ENCODE measurements around the gene CCNY.

CCNY gene

DNA sequence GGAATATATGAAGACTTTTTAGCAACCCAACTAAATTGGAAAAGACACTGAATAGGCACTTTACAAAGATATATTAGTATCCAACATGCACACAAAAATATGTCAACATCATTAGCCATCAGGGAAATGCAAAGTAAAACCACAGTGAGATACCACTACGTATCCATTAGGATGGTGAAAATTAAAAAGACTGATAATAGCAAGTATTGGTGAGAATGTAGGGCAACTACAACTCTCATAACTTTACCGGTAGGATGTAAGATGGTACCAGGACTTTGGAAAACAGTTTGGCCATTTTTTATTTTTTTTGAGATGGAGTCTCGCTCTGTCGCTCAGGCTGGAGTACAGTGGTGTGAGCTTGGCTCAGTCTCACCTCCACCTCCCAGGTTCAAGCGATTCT, 13.7 kb upstream of the CCNY start:
- Mint-ChIP-seq H3K36me3 (peaks cover 26% of the 10 kb centered on the region), H3K4me3 (no peak overlapping the region), H3K4me1 (peaks cover 6% of the 10 kb centered on the region), H3K9me3 (peaks cover 2% of the 10 kb centered on the region), H3K27me3 (no peaks in the 10 kb centered on the region), H3K27ac (no peak overlapping the region)
- no peak for ATAC-seq (ENCODE audit: low read depth)
- no peak for DNase-seq (ENCODE audit: low spot score in 2 of 2)

DNA sequence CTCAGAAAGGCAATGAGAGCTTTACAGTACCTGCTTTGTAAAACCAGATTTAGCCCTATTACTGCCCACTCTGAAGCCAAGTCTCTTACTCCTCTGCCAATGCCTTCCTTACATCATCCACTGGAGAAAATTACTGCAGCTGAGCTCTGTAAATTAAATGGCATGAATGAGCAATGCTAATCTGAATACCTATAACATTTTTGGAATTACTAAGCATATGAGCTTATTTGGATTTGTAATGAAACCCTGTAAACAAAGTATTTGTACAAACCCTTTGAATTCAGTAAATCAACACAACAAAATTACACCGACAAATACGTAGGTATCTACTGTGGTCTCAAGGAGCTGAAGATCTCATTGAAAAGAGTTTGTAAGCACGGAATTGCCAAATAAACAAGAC, 12.1 kb upstream of the CCNY start:
- peaks cover 2% of the 10 kb centered on the region for H3K9me3 Mint-ChIP-seq
- no peak overlapping the region for H3K27ac Mint-ChIP-seq
- peaks cover 7% of the 10 kb centered on the region for H3K4me1 Mint-ChIP-seq
- no peak for DNase-seq (ENCODE audit: low spot score in 2 of 2)
- H3K36me3 Mint-ChIP-seq = peaks cover 26% of the 10 kb centered on the region
- ATAC-seq (ENCODE audit: low read depth) = no peak
- H3K4me3 Mint-ChIP-seq = no peak overlapping the region
- H3K27me3 Mint-ChIP-seq = no peaks in the 10 kb centered on the region

DNA sequence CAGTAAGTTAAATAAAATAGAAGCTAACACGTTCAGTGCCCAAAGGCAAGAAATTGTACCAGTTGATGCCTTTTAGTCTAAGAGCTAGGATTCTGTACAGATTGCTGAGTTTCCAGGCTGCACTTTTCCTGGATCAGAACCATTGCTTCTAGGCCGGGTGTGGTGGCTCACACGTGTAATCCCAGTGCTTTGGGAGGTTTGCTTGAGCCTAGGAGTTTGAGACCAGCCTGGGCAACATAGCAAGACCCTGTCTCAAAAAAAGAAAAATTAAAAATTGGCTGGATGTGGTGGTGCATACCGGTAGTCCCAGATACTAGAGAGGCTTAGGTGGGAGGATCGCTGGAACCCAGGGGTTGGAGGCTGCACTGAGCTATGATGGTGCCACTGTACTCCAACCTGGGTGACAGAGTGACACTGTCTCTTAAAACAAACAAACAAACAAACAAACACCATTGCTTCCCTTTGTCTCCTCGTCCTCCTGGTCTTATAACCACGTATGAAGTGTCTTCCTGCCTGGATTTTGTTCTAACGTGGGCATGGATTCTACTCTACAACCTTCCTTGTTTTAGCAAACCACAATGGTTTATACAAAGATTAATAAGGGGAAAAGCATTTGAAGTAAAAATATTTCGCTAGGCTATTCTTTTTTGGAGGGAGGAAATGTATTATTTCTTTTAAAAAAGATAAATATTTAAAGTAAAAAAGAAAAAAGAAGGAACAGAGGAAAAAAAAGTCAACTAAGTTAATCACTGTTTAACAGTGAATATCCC, 9.7 kb upstream of the CCNY start:
- DNase-seq (ENCODE audit: low spot score in 2 of 2) (no peak), ATAC-seq (ENCODE audit: low read depth) (no peak)
- H3K27ac Mint-ChIP-seq = no peak overlapping the region
- peaks cover 2% of the 10 kb centered on the region for H3K9me3 Mint-ChIP-seq
- no peak overlapping the region for H3K4me3 Mint-ChIP-seq
- no peaks in the 10 kb centered on the region for H3K27me3 Mint-ChIP-seq
- peaks cover 8% of the 10 kb centered on the region for H3K4me1 Mint-ChIP-seq
- peaks cover 21% of the 10 kb centered on the region for H3K36me3 Mint-ChIP-seq

DNA sequence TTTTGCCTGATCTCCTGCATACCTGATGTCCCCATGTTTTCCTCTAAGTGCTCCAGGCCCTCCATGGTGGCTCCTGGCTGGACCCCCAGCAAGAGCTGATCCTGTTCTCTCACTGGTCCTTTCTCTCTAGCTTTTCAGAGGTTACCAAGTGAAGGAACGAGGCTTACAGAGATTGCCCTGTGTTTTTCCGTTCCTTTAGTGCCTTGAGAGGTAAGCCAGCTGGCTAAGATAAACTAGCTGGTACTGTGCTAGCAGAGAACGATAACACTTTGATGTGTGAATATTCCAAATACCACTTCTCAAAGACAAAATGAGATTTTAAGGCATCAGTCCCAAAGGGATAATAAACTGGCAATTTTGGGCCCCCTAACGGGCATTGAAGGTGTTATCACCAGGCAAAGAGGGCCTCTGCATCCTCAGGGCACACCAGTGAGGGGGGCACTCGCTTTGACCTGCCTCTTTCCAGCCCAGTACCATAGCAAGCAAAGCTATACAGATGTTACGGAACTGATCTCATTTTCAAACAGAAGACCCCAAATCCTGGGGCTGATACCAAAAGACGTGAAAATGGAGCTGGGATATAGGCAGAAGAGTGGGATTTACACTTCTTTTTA, 8.4 kb upstream of the CCNY start:
- ATAC-seq (ENCODE audit: low read depth) = no peak
- DNase-seq (ENCODE audit: low spot score in 2 of 2) = no peak
- Mint-ChIP-seq H3K27me3 (no peaks in the 10 kb centered on the region), H3K36me3 (peaks cover 13% of the 10 kb centered on the region), H3K27ac (no peak overlapping the region), H3K9me3 (no peaks in the 10 kb centered on the region), H3K4me3 (no peak overlapping the region), H3K4me1 (peaks cover 9% of the 10 kb centered on the region)

DNA sequence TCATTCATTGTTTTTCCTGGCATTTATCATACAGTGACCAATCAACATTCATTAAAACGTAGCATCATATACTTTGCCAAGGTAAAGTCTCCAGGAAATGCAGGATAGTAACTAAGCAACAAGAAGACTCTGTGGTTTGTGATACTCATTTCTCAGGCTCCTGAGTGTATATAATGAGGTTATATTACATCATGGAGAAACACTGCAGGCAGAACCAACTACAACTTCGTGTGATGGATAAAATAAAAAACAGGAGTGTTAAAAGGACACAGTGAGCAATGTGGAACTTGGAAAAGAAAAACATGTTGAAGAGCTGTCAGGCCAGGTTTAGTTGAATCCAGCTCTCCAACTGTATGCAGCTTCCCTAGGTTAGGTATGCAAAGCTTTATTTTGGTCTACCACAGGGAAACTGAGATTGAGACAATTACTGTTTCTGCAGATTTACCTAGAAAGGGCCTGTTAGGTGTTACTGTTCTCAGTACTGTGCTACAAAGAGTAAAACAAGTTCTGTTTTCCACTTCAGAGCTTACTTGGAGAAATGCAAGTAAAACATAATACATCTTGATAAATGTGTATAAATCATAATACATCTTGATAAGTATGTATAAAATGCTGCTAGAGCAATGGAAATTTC, 7.8 kb upstream of the CCNY start:
- Mint-ChIP-seq H3K27me3 (no peaks in the 10 kb centered on the region), H3K4me3 (no peak overlapping the region), H3K4me1 (peaks cover 12% of the 10 kb centered on the region), H3K36me3 (peaks cover 11% of the 10 kb centered on the region), H3K27ac (no peak overlapping the region), H3K9me3 (no peaks in the 10 kb centered on the region)
- ATAC-seq (ENCODE audit: low read depth) (no peak), DNase-seq (ENCODE audit: low spot score in 2 of 2) (no peak)

DNA sequence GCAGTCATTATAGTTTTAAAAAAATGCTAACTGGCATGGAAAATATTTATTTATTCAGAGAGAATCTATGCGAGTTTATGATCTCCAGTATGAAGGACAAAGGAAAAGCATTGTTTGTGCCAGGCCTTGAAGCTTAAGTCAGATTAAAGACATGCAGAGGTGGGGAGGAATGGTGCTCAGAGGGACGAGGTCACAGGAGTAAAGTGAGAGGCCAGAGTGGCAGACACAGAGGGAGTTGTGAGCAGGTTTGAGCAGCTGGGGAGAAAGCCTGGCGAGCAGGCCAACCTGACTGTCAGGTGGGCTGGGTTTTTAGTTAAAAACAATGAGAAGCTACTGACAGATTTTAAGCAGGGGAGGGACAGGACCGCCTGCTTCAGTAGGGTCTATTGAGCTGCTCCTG, 6.8 kb upstream of the CCNY start:
- DNase-seq (ENCODE audit: low spot score in 2 of 2) (no peak), ATAC-seq (ENCODE audit: low read depth) (no peak)
- Mint-ChIP-seq H3K27me3 (no peaks in the 10 kb centered on the region), H3K36me3 (peaks cover 6% of the 10 kb centered on the region), H3K27ac (no peak overlapping the region), H3K4me1 (peaks cover 18% of the 10 kb centered on the region), H3K9me3 (no peaks in the 10 kb centered on the region), H3K4me3 (no peak overlapping the region)

DNA sequence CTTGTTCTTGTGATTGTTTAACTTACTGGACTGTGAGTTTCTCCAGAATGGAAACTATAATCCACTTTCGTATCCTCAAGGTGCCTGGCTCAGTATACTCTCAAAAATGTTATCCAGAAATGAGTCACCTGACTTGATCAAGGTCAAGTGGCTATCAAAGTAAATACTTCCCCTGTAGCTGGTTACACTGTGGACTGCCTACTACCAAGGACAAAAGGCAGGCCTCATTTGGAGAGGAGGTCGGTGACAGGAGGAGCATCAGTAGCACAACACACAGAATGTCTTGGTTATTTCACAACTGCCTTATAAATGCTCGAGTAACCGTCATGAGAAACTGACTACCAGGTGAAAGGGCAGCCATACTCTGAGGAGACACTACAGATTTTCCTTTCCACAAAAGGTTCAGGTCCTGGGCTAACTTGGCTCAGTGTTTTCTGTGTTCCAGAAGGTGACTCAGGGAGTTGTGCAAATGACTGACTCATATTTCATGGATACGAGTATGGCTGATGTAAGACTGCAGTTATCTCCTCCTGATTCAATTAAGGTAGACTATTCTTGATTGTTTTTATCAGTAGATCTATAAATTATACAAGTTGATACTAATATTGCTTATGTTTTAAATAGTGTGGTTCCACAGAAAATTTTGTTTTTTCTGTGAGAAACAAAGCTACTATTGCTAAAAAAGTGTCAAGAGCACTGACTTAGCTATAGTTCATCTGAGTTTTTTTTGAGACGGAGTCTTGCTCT, 4.2 kb upstream of the CCNY start:
- H3K4me1 Mint-ChIP-seq = peaks cover 24% of the 10 kb centered on the region
- DNase-seq (ENCODE audit: low spot score in 2 of 2) (no peak), ATAC-seq (ENCODE audit: low read depth) (no peak)
- H3K27ac Mint-ChIP-seq = no peak overlapping the region
- H3K9me3 Mint-ChIP-seq = no peaks in the 10 kb centered on the region
- H3K27me3 Mint-ChIP-seq = no peaks in the 10 kb centered on the region
- H3K4me3 Mint-ChIP-seq = no peak overlapping the region
- H3K36me3 Mint-ChIP-seq = peaks cover 5% of the 10 kb centered on the region

DNA sequence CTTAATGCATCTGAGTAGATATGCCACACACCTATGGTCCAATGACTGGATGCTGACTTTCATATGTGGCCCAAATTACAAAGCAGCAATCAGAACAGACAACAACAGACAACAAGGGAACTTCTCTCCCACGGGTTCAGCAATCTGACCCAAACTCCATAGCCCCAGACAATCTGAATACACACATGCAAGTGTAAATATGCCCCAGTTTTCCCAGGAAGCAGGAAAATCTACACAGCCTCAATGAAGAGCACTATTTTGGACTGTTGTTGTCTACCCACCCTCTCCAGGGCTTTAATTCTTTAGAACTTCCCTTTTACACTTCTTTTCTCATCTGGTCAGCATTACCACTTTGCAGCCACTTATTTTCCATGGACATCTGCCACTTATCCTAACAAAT, 2.0 kb upstream of the CCNY start:
- ATAC-seq (ENCODE audit: low read depth) = no peak
- DNase-seq (ENCODE audit: low spot score in 2 of 2) = no peak
- H3K9me3 Mint-ChIP-seq = no peaks in the 10 kb centered on the region
- peaks cover 28% of the 10 kb centered on the region for H3K4me1 Mint-ChIP-seq
- H3K27ac Mint-ChIP-seq = peak overlapping the region; percentile 20
- no peaks in the 10 kb centered on the region for H3K27me3 Mint-ChIP-seq
- H3K36me3 Mint-ChIP-seq = peaks cover 5% of the 10 kb centered on the region
- peak overlapping the region; percentile 62 for H3K4me3 Mint-ChIP-seq

DNA sequence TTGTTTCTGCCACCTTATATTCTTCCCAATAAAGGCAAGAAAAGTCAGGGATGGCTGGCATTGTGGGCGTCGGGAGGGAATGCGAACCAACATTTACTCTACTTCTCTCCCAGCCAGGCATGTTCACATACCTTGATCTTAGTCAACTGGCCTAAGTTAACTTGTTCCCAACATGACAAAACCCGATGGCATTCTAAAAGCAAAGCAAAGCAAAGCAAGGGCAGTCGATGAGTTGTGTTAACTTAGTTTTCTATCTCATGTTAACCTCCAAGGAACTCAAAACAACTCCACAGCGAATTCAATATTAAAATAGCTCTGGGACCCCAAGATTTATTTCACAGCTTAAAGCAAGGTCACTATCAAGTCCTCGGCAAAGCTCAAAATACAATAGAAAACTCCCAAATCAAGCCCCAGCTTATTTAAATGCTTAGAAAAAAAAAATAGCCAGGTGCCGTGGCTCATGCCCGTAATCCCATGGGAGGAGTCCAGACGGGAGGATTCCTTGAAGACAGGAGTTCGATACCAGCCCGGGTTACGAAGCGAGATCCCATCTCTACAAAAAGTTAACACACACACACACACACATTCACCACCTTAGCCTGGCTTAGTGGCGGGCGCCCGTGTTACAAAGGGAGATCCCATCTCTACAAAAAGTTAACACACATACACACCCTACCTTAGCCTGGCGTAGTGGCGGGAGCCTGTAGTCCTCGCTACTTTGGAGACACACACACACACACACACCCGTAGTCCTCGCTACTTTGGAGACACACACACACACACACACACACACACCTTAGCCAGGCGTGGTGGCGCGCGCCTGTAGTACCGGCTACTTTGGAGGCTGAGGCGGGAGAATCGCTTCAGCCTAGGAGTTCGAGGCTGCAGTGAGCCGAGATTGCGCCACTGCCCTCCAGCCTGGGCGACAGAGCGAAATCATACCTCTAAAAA, 901 bp upstream of the CCNY start:
- peak; percentile 5 for ATAC-seq (ENCODE audit: low read depth)
- peak overlapping the region; percentile 90 for H3K27ac Mint-ChIP-seq
- no peak for DNase-seq (ENCODE audit: low spot score in 2 of 2)
- H3K36me3 Mint-ChIP-seq = peaks cover 5% of the 10 kb centered on the region
- H3K27me3 Mint-ChIP-seq = no peaks in the 10 kb centered on the region
- H3K4me1 Mint-ChIP-seq = peaks cover 32% of the 10 kb centered on the region
- no peaks in the 10 kb centered on the region for H3K9me3 Mint-ChIP-seq
- peak overlapping the region; percentile 91 for H3K4me3 Mint-ChIP-seq

DNA sequence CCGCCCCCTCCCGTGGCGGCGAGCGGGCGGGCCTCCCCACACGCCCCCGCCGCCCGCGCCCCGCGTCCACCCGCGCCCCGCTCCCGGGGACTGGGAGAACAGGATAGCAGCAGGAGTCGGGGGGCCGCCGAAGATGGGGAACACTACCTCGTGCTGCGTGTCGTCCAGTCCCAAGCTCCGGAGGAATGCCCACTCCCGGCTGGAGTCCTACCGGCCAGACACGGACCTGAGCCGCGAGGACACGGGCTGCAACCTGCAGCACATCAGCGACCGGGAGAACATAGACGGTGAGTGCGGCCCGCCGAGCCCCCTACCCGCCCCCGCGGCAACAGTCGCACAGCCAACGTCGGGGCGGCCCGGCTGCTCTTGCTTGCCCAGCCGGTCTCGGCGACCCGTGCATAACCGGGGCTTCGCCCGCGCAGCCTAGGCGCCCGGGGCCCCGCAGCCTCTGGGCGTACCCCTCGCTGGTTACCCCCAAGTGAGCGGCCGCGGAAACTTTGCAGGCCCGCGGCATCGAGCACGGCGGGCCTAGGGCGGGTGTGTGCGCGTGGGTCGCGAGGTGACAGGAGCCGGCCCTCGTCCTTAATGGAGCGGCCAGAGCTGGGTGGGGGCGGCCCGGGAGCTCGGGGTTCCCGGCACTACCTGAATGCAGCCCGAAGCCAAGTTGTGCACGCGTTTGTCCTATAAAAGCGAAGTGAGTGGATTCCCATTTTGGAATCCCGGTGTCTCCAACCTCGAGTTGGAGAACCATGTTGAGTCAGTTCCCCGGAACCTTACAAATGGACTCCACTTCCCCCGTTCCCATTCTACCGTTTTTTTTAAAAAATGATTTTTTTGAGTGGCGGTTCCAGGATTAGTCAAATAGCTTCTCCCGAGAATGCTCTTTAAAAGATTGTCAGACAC, 863 bp downstream of the CCNY start:
- ATAC-seq (ENCODE audit: low read depth) (peak; percentile 7), DNase-seq (ENCODE audit: low spot score in 2 of 2) (peak in 1 of 2 donors; percentile 39)
- Mint-ChIP-seq H3K27ac (peak overlapping the region; percentile 75), H3K4me3 (peak overlapping the region; percentile 82), H3K27me3 (no peaks in the 10 kb centered on the region), H3K4me1 (peaks cover 46% of the 10 kb centered on the region), H3K36me3 (peaks cover 5% of the 10 kb centered on the region), H3K9me3 (no peaks in the 10 kb centered on the region)

DNA sequence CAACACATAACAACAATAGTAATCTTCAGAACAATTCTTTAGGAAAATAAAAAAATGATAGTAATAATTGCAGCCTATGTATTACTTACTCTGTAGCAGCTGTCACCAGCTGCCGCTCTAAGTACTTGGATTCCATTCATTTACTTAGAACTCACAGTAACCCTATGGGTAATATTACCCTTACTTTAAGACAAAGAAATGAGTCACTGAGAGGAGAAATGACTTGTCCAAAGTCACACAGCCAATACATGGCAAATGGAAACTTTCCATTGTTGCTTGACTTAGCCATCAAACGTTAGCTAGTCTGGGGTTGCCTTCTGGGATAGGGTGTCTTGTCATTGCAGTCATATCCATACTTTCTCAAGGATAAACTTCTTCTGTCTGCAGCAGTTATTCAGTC, 3.6 kb downstream of the CCNY start:
- Mint-ChIP-seq H3K4me1 (peaks cover 39% of the 10 kb centered on the region), H3K27ac (no peak overlapping the region), H3K9me3 (no peaks in the 10 kb centered on the region), H3K27me3 (no peaks in the 10 kb centered on the region), H3K36me3 (peaks cover 2% of the 10 kb centered on the region), H3K4me3 (peak overlapping the region; percentile 17)
- DNase-seq (ENCODE audit: low spot score in 2 of 2) = no peak
- ATAC-seq (ENCODE audit: low read depth) = no peak

DNA sequence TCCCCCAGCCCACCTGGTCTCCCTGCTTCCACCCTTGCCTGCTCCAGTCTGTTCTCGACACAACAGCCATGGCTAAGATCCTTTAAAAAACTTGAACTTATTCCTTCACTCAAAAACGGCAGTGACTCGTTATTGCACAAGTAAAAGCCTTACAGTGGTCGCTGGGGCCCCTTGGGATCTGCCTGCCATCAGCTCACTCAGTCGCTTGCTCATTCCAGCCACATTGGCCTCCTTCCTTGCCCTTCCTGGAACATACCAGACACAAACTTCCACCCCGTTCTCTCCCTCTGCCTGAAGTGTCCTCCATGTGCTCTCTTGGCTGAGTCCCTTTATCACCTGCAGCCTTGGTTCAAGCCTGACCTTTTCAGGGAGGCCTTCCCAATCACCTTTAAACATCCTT, 4.7 kb downstream of the CCNY start:
- peak overlapping the region; percentile 19 for H3K4me3 Mint-ChIP-seq
- H3K9me3 Mint-ChIP-seq = no peaks in the 10 kb centered on the region
- peaks cover 38% of the 10 kb centered on the region for H3K4me1 Mint-ChIP-seq
- ATAC-seq (ENCODE audit: low read depth) (no peak), DNase-seq (ENCODE audit: low spot score in 2 of 2) (no peak)
- H3K27ac Mint-ChIP-seq = peak overlapping the region; percentile 88
- H3K27me3 Mint-ChIP-seq = no peaks in the 10 kb centered on the region
- peaks cover 2% of the 10 kb centered on the region for H3K36me3 Mint-ChIP-seq

Data from memory B cell (primary cell).